DMS79 treated with DMSO at 0.1 percent for 48 hours (cell line): ENCODE results near the gene COG2.
"Not testable (repeated sequence)": the region's sequence is repeated elsewhere in the genome, so short reads cannot be mapped to it uniquely, and the experiment has no call there.

ENCODE experiments used
- DNase-seq: peaks from one replicate; lab custom pipeline; 2025; lab: John Stamatoyannopoulos, UW

COG2 gene

GRCh38 chr1:230677200-230677599 is 34.9 kb downstream of the COG2 start:
- DNase-seq = no peak

GRCh38 chr1:230679192-230679591 is 36.9 kb downstream of the COG2 start:
- DNase-seq = no peak

- no peak for DNase-seq
Measured at GRCh38 chr1:230679825-230680224, 37.5 kb downstream of the COG2 start.

- no peak for DNase-seq
Measured at GRCh38 chr1:230680300-230681025, 38.2 kb downstream of the COG2 start.

GRCh38 chr1:230681599-230681998 is 39.3 kb downstream of the COG2 start:
- DNase-seq = peak; percentile 82

- DNase-seq = peak; percentile 42
Measured at GRCh38 chr1:230682274-230682673, 40.0 kb downstream of the COG2 start.

GRCh38 chr1:230682882-230683610 is 40.8 kb downstream of the COG2 start:
- no peak for DNase-seq

- DNase-seq = no peak
Measured at GRCh38 chr1:230684146-230684545, 41.9 kb downstream of the COG2 start.

GRCh38 chr1:230684998-230685397 is 42.7 kb downstream of the COG2 start:
- DNase-seq = no peak

- DNase-seq = no peak
Measured at GRCh38 chr1:230686747-230687146, 44.5 kb downstream of the COG2 start.

GRCh38 chr1:230690101-230690500 is 47.8 kb downstream of the COG2 start:
- no peak for DNase-seq

GRCh38 chr1:230691615-230692014 is 49.3 kb downstream of the COG2 start:
- DNase-seq = no peak

- no peak for DNase-seq
Measured at GRCh38 chr1:230693221-230693620, 50.9 kb downstream of the COG2 start.

- no peak for DNase-seq
Measured at GRCh38 chr1:230693777-230694176, 51.5 kb downstream of the COG2 start.

- DNase-seq = no peak
Measured at GRCh38 chr1:230694464-230694863, 52.2 kb downstream of the COG2 start.

- no peak for DNase-seq
Measured at GRCh38 chr1:230694991-230695390, 52.7 kb downstream of the COG2 start.

- no peak for DNase-seq
Measured at GRCh38 chr1:230696218-230696617, 53.9 kb downstream of the COG2 start.

GRCh38 chr1:230696722-230697437 is 54.6 kb downstream of the COG2 start:
- DNase-seq = no peak

- no peak for DNase-seq
Measured at GRCh38 chr1:230698130-230698529, 55.8 kb downstream of the COG2 start.

- DNase-seq = not testable (repeated sequence)
Measured at GRCh38 chr1:230698964-230699363, 56.7 kb downstream of the COG2 start.

GRCh38 chr1:230699716-230700115 is 57.4 kb downstream of the COG2 start:
- no peak for DNase-seq

- no peak for DNase-seq
Measured at GRCh38 chr1:230700132-230700531, 57.9 kb downstream of the COG2 start.

- DNase-seq = no peak
Measured at GRCh38 chr1:230701434-230701833, 59.2 kb downstream of the COG2 start.
